Hematopoietic multipotent progenitor cell treated with erythropoietin and hydrocortisone succinate and interleukin-3 and kit ligand, for 4 days (in vitro differentiated cells): ENCODE results near the gene ANKRD49.

ENCODE experiments used
- DNase-seq: peaks from one replicate; pipeline ENCODE4 v3.0.0-alpha.2; 2015

Gene ANKRD49

DNA sequence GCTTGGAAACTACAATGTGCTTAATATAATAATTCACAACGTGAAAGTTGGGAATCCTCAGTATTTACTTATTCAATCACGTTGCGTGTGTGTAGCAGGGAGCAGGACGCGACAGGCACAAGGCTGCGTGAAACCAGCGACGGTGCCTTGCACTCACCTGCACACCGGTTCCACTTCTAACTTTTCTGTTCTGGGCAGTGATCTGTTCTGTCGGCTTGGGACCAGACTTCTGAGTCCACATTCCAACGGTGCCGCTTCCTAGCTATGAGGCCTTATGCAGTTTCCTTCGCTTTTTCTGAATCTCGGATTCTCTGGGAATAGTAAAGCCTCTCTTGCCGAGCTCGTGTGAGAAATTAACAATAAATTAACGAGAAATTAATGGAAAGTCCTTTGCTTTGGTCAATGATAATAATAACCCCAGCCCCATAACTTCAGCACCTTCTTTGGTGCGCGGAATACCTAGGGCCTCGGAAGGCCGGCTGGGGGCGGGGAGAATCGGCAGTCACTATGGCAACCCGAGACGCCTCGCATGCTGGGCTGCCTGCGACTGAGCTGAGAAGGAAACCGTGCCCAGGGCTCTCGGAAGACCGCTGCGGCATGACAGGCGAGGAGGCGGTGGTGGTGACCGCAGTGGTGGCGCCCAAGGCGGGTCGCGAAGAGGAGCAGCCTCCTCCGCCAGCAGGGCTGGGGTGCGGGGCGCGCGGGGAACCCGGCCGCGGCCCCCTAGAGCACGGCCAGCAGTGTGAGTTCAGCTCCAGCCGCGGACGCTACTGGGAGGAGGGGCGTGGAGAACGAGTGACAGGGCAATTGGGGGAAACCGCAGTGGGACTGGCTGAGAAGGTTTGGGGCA lies 18.4 kb downstream of the ANKRD49 start, which contains the start of gene C11orf97:
C11orf97 (plus strand) TSS at position 530 of the 850 bp plus-strand sequence; CDS start at position 598, 68 bp downstream.
- peak; percentile 72 for DNase-seq

DNA sequence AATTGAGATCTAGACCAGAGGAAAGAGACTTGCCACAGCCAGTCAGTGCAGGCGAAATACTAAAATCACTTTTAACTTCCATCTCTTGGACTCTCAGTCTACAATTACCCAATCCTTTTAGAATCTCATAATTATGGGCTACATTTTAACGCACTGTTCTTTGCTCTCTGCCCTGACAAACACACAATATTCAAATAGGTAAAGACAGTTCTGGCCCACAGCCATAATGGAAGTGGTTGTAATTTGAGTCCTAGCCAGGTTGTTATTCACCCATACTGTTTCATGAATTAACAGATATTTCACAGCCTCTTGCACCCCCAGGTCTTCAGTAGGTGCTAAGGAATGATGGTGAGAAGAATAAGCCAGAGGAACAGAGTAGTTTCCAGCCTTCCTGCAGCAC lies 19.3 kb downstream of the ANKRD49 start:
- DNase-seq: no peak

DNA sequence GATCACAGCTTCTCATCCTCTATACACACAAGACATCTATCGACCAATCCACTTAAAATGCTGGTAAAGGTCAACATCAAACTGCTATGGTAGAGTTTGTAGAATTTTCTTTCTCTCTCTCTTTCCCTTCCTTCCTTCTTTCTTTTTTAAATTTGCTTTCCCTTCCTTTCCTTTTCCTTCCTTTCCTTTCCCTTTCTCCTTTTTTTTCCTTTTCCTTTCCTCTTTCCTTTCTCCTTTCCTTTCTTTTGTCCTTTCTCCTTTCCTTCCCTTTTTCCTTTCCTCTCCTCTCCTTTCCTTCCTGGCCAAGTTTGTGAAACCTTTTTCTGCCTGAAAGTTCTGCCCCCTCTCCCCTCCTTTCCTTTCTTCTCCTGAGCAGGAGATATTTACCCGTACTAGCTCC lies 21.6 kb downstream of the ANKRD49 start:
- no peak for DNase-seq

DNA sequence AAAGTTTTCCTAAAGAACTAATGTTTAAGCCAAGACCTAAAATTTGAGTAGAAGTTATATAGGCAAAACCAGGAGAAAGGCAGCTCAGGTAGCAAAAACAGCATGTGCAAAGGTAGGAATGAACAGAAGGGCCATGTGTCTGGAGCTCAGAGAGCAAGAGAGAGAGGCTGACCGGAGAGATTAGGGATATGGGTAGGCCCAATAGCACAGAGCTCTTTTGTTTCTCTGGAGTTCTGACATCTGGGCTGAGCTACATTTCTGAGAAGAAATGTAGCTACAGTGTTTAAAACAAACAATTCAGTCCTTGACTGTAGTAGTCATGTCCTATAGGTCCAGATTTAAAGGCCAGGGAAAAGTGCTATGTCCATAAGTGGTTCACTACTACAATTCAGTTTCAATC lies 22.9 kb downstream of the ANKRD49 start:
- DNase-seq: no peak

DNA sequence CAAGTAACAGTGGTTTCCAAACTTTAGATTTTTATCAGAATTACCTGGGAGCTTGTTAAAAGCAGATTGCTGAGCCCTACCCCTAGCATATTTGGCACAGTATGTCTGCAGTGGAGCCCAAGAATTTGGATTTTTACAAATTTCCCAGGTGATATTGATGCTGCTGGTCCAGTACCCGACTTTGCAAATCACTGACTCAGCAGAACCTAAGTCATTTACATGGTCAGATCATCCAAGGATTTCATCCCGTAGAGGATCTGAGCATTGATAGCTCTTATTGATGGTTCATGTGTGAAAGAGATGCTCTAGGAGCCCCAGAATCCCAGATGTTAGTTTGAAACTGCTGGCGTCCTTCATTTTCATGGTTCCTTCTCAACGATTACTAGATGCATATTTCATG lies 24.5 kb downstream of the ANKRD49 start:
- DNase-seq: no peak

DNA sequence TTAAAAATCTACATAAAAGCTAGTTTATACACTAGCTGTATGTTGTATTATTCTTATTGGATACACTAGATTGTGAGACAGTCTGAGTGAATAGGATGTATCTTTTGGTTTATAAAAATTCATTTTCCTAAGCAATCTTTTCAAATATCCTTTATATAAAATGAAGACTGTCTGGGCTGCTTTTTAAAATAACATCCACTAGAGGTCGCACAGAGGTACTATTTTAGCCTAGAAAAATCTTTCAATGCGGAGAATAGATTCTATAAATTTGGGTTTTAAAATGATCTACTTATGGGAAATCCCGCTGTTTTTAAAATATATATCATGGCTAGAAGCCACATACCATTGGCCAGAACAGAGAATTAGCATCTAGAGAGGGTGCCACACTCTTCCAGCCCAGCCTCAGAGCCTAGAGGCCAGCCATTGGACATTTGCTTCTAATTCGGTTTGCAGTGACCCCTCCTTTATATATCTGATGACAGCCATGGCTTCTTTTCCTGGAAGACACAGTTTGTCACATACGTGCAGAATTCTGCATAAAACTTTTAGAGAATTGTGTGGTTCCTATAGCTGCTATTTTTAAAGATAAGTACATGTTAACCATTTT lies 25.8 kb downstream of the ANKRD49 start:
- peak; percentile 76 for DNase-seq

DNA sequence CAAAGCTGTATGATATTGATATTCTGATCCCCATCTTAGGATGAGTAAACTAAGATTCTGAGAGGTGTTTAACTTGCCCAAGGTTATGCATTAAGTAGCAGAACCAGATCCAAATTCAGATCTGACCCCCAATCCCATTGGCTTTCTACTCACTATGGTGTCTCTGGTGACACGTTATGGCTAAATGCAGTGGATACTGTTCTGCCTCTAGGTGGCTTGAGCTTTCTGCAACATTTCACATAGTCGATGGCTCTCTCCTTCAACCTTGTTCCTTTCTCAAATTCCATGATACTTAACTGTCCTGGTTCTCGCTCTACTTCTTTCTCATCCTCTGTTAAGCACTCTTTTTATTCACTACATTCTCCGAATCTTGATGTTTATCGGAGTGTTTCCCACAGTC lies 27.9 kb downstream of the ANKRD49 start:
- DNase-seq: peak; percentile 60

DNA sequence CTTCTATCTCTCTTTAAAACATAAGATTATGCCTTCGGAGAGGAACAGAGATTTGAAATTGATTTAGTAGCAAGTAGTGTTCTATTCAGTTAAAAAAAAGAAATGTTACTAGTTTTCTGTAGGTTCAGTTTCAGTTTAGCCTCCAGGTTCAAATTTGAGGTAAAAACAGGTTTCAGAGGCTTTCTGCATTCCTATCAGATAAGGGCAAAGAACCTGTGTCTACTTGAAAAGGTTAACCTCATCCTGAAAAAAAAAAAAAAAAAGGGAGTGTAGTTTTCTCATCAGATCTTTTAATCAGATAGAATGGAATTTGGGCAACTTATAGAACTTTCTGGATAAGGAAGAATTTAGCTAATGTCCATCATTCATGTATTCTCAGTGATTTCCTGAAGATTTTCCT lies 30.6 kb downstream of the ANKRD49 start:
- DNase-seq: no peak

DNA sequence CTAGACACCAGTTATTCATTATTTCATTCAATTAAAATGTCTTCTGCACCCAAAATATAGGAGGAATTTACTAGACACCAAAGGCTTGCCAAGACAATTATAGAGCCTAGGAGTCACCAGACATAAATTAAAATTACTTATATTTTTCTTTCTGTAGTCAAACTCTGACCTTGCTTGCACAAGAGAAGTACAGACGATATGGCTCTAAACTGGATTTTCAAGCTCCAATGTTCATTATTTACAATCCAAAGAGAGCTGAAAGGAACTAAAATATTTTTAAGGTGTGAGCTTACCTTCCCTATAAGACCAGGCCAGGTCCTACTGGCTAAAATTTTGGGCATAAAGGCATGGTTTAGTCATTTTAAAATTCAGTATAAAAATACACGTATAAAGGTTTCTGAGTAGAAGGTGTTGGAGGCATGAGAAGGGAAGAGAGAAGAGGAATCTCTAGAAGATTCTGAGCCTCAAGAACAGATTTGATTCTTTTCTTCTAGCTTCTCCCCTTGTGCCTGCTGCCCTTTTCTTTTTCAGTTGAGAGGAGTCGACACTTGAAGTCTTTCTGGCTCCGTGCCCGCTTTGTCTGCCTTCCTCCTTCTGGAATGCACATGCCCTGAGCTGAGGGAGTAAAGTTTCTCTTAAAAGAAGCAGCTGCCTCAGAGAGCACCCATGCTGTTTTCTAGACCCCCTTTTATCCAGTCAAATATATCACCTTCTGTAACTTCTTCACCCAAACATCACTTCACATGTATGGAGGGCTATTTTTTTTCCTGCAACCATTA lies 32.0 kb downstream of the ANKRD49 start:
- peak; percentile 78 for DNase-seq

DNA sequence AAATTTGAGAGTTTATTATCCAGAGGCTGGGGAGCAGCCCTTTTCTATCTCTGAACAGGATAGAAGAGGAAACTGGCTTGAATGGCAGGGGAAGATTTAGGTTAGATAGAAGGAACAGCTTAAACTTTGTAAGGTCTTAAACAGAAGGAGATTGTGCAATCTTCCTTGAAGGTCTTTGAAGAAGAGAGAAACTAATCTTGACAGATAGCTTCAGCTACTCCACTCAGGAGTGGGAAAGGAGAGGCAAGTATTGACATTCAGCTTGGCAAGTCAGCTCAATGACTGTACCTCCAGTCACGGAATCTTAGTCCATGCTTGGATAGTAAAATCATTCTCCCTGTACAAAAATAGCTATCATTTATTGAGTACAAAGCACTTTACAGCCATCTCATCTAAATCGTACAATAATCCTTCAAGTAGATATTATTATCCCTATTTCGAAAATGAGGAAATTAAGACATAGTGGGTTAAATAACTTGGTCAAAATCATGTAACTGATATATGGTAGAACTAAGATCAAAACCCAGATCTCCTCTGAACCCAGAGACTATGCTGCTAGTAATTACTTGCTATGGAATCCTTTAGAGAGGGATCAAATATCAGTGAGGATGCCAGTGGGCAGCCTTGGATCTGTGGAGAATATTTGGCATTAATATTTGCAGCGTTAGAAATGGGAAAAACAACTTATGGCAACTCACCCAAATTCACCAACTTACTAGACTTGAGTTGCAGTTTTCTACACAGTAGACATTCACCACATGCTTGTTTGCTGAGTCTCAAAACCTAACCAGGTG lies 33.1 kb downstream of the ANKRD49 start:
- peak; percentile 61 for DNase-seq

DNA sequence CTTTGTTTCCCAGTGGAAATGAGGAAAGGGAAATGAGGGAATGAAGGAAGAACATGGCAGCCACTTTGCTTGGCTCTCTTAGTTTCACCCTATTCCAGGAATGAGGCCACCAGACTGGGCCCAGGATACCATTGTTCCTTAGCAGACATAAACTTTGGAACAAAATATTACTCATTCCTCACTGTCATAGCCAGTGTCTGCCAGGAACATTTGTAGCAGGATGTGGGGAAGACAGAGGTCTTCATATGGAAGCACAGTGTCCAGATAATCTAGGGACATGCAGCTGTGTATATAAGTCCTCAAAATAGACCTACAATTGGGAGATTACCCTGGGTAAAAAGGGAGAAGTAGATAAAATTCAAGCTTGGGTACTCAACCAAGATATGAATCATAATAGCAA lies 34.8 kb downstream of the ANKRD49 start:
- DNase-seq: no peak

DNA sequence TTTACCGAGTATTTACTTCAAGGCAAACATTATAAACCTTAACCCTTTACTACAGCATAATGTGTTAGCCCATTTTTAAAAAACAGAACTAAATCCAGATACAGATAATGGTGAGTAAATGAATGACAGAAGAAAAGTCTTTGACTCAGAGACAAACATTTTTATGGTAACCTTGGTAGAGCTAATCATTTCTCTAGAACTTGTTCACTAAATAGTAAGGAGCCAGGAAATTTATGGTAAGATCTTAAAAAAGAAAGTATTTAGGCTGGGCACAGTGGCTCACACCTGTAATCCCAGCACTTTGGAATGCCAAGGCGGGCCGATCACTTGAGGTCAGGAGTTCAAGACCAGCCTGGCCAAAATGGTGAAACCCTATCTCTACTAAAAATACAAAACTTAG lies 38.4 kb downstream of the ANKRD49 start:
- DNase-seq: no peak

DNA sequence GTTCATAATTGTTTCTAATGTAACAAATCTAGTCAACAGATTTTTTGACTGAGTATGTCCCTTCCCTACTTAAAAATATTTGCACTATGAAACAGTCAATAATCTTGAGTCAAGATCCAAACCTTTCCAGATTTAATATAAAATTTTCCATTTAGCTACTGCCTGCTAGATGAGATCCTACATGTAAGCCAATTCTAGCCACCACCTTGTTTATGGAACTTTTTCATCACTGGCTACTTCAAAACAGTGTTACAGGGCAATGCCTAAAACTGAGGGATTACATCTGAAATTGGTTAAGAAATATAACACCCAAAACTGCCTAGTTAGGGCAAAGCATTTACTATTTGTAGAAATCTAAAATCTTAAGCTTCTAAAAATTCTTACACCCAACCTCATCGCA lies 39.4 kb downstream of the ANKRD49 start:
- DNase-seq: no peak

DNA sequence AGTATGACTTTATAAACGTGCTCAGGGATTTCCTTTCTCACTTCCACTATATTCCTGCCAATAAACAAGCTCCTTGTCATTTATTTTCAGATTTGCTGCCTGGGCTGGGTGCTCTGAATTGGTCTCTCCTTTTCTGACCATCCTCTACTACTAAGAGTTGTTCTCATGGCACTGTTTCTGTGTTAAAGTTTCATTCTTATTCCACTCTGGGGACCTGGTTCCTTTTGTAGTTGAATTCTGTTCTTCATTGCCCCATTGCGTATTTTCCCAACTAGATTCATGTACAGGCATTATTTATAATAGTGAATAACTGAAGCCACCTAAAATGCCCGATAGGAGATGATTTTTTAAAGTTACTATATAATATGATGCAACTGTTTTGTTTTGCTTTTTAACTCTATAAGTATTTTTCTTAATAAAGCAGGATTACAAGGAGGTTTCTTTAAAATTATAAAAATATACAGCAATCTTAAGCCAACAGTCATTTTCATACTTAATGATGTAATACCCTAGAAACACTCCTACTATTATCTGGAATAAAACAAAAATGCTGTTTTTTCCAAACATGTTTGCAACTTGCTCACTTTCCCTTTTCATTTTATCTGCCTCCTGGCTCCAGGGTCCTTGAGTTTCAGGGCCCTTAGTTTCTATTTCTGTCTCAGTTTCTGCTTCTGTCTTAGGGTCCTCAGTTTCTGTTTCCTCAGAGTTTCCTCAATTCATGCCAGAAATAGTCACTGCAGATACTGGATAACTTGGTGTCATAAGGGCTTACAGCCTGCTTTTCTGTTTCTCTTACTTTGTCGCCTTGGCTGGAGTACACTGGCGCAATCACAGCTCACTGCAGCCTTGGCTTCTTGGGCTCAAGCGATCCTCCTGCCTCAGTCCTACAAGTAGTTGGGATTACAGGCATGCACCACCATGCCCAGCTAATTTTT lies 40.2 kb downstream of the ANKRD49 start:
- no peak for DNase-seq

DNA sequence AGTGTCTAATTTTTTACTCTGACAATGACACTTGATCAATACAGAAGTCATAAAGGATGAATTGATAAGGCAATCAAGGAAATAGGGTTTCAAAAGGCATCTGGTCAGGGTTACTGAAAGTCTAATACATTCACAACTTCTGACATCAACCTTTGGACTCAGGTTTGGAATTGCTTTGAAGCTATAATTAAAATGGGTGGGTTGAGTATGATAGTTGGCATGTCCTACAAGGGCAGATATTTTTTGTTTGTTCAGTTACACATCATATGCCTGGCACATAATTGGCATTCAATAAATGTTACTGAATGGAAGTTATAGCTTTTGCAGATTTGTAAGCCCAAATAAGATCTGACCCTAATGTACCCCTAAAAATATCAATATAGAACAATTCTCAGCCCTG lies 42.6 kb downstream of the ANKRD49 start:
- no peak for DNase-seq

DNA sequence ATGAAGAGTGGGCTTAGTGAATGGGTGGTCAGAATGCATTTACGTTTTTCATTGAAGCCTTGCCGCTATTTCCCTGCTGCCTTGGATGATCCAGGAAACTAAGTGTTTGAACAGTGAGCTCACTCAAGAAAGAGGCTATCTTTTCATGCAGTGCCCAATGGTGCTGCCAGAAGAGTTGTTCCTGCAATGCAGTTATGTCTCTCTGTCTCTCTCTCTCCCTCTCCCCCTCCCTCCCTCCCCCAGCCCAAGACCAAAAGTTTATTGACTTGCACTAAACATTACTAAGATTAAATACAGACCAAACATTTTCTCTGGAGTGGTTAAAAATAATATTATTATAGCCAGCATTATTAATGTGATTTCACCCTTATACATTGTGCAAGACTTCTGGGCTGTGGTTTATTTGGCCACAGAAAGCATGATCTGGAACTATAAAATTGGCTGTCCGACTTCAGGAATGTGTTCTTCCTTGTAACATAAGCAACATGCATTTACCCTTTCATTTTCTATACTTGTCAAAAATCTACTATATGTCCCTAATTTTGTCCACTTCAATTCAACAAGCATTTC lies 43.3 kb downstream of the ANKRD49 start:
- DNase-seq: no peak

DNA sequence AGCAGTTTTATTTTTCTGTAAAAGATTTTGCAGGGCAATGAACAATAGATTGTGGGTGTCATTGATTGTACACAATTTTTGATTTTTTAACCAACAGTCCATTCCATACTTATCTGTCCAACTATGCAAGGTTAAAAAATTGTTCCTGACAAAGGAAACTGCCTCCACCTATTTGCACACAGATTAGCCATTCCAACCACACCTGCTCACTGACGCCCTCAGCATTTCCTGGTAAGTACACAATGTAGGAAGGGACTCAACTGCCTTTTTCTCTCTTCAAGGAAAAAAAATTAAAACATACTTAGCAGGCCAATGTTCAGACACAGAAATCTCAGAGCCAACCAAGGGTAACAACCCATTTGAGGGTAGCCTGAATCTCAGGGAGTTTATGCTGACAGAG lies 45.6 kb downstream of the ANKRD49 start:
- no peak for DNase-seq

DNA sequence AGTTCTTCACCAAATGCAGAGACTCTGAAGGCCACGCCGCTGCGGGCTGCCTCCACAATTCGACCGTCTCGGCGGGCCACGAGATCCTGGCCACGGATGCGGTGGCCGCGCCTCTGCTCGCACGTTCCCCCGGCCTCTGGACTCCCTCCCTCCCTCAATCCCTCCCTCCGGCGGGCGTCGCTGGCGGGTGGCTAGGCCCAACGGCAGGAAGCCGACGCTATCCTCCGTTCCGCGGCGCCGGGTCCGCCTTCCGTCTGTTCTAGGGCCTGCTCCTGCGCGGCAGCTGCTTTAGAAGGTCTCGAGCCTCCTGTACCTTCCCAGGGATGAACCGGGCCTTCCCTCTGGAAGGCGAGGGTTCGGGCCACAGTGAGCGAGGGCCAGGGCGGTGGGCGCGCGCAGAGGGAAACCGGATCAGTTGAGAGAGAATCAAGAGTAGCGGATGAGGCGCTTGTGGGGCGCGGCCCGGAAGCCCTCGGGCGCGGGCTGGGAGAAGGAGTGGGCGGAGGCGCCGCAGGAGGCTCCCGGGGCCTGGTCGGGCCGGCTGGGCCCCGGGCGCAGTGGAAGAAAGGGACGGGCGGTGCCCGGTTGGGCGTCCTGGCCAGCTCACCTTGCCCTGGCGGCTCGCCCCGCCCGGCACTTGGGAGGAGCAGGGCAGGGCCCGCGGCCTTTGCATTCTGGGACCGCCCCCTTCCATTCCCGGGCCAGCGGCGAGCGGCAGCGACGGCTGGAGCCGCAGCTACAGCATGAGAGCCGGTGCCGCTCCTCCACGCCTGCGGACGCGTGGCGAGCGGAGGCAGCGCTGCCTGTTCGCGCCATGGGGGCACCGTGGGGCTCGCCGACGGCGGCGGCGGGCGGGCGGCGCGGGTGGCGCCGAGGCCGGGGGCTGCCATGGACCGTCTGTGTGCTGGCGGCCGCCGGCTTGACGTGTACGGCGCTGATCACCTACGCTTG lies 50.2 kb downstream of the ANKRD49 start, which contains the start of gene FUT4:
FUT4 (plus strand) TSS at position 227 of the 951 bp plus-strand sequence; CDS start at position 440, 213 bp downstream.
- DNase-seq: peak; percentile 93

DNA sequence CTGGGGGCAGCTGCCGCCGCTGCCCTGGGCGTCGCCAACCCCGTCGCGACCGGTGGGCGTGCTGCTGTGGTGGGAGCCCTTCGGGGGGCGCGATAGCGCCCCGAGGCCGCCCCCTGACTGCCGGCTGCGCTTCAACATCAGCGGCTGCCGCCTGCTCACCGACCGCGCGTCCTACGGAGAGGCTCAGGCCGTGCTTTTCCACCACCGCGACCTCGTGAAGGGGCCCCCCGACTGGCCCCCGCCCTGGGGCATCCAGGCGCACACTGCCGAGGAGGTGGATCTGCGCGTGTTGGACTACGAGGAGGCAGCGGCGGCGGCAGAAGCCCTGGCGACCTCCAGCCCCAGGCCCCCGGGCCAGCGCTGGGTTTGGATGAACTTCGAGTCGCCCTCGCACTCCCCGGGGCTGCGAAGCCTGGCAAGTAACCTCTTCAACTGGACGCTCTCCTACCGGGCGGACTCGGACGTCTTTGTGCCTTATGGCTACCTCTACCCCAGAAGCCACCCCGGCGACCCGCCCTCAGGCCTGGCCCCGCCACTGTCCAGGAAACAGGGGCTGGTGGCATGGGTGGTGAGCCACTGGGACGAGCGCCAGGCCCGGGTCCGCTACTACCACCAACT lies 51.0 kb downstream of the ANKRD49 start:
- DNase-seq: peak; percentile 52
